ENCODE results near the gene GKN1. TPM values are rescaled to one million over a fixed set of nuclear protein-coding genes. Genes with fewer than 3 reads are reported as not detected.

Gene GKN1
- total RNA-seq, 1 donor from 2014 or later: not detected

DNA sequence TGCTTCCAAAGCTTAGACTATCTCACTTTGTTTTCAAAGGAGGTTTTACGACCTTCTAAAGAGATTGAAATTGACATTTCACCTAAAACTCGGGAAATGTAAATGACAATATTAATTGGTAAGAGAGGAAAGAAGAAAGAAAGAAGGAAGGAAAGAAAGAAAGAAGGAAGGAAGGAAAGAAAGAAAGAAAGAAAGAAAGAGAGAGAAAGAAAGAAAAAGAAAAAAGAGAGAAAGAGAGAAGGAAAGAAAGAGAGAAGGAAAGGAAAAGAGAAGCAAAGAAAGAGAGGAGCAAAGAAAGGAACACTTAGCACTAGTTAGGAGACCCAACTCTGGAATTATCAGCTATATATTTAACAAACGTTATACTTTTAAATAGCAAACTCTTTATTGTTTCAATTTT, 3.7 kb downstream of the GKN1 start:
- Mint-ChIP-seq H3K4me1 (ENCODE audit: low read depth) (no peaks in the 10 kb centered on the region), H3K27ac (no peak overlapping the region), H3K36me3 (ENCODE audit: insufficient read depth) (no peaks in the 10 kb centered on the region), H3K4me3 (ENCODE audit: low read depth) (no peak overlapping the region), H3K9me3 (ENCODE audit: low read depth) (no peaks in the 10 kb centered on the region), H3K27me3 (peaks cover 12% of the 10 kb centered on the region)
- DNase-seq (ENCODE audit: low spot score, unreplicated experiment): no peak
- TF ChIP-seq CTCF (IDR thresholded peaks at IDR 0.05; ENCODE audit: unreplicated experiment): no peak

DNA sequence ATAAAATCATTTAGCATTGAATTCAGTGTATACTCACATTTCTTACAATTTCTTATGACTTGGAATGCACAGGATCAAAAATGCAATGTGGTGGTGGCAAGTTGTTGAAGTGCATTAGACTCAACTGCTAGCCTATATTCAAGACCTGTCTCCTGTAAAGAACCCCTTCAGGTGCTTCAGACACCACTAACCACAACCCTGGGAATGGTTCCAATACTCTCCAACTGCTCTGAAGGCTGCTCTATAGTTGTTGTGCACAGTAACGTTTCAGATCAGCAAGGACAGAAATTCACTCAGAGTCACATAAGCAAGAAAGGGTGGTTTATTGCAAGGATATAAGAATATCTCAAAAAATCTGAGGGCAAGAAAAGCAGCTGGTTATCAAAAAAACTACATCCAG, 6.5 kb downstream of the GKN1 start:
- H3K36me3 Mint-ChIP-seq (ENCODE audit: insufficient read depth): no peaks in the 10 kb centered on the region
- H3K27ac Mint-ChIP-seq: no peak overlapping the region
- TF ChIP-seq CTCF (IDR thresholded peaks at IDR 0.05; ENCODE audit: unreplicated experiment): no peak
- H3K4me3 Mint-ChIP-seq (ENCODE audit: low read depth): no peak overlapping the region
- DNase-seq (ENCODE audit: low spot score, unreplicated experiment): no peak
- no peaks in the 10 kb centered on the region for H3K4me1 Mint-ChIP-seq (ENCODE audit: low read depth)
- H3K9me3 Mint-ChIP-seq (ENCODE audit: low read depth): no peaks in the 10 kb centered on the region
- H3K27me3 Mint-ChIP-seq: peaks cover 15% of the 10 kb centered on the region

- H3K4me1 Mint-ChIP-seq (ENCODE audit: low read depth): no peaks in the 10 kb centered on the region
Measured at GRCh38 chr2:68987021-68987503, 12.6 kb downstream of the GKN1 start.

DNA sequence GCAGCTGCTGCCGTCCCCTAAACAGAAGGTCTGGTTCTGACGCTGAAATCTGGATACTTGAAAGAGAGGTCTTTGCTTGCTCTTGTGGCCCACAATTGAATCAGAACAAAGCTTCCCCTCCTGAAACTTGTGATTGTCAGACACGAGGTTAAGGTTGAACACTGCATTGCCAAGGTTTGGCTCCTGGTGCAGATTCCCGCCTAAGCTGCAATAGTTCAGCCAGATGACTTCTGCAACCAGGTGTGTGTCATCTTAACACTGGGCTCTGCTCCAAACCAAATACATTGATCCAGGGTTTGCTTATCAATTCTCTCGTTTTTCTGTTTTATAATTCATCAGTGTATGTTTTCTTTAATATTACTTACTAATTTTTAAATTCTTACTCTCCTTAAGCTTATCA, 14.6 kb downstream of the GKN1 start:
- H3K4me1 Mint-ChIP-seq (ENCODE audit: low read depth): no peaks in the 10 kb centered on the region
- TF ChIP-seq CTCF (IDR thresholded peaks at IDR 0.05; ENCODE audit: unreplicated experiment): no peak
- H3K9me3 Mint-ChIP-seq (ENCODE audit: low read depth): no peaks in the 10 kb centered on the region
- peaks cover 13% of the 10 kb centered on the region for H3K27me3 Mint-ChIP-seq
- no peak overlapping the region for H3K27ac Mint-ChIP-seq
- H3K36me3 Mint-ChIP-seq (ENCODE audit: insufficient read depth): no peaks in the 10 kb centered on the region
- no peak for DNase-seq (ENCODE audit: low spot score, unreplicated experiment)
- no peak overlapping the region for H3K4me3 Mint-ChIP-seq (ENCODE audit: low read depth)

More at GRCh38 chr2:68987021-68987503, 12.6 kb downstream of the GKN1 start:
- H3K27ac Mint-ChIP-seq: no peak overlapping the region
- peaks cover 13% of the 10 kb centered on the region for H3K27me3 Mint-ChIP-seq
- H3K9me3 Mint-ChIP-seq (ENCODE audit: low read depth): no peaks in the 10 kb centered on the region
- DNase-seq (ENCODE audit: low spot score, unreplicated experiment): no peak
- no peak for TF ChIP-seq CTCF (IDR thresholded peaks at IDR 0.05; ENCODE audit: unreplicated experiment)
- no peaks in the 10 kb centered on the region for H3K36me3 Mint-ChIP-seq (ENCODE audit: insufficient read depth)
- no peak overlapping the region for H3K4me3 Mint-ChIP-seq (ENCODE audit: low read depth)

DNA sequence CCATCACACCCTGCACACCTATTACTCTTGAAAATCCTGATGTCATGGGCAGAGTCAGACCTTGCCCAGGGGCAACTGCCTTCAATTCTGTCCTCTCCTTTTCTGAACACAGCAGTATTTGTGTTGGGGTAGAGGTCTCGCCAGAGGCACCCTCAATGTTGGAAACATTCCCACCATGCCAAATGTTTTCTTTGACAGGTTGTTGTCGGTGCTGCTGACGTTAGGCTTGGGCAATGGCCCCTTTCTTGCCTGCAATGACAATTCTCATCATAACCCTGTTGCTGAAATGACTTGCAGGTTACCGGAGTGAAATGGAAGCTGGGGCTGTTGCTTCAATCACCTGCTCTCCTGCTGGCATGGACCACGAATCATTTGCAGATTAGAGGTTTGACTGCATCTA, 17.9 kb downstream of the GKN1 start:
- H3K27ac Mint-ChIP-seq: no peak overlapping the region
- DNase-seq (ENCODE audit: low spot score, unreplicated experiment): no peak

More for the DNA sequence above, 17.9 kb downstream of the GKN1 start:
- no peaks in the 10 kb centered on the region for H3K4me1 Mint-ChIP-seq (ENCODE audit: low read depth)
- H3K36me3 Mint-ChIP-seq (ENCODE audit: insufficient read depth): no peaks in the 10 kb centered on the region
- H3K9me3 Mint-ChIP-seq (ENCODE audit: low read depth): no peaks in the 10 kb centered on the region
- TF ChIP-seq CTCF (IDR thresholded peaks at IDR 0.05; ENCODE audit: unreplicated experiment): no peak
- peaks cover 17% of the 10 kb centered on the region for H3K27me3 Mint-ChIP-seq
- no peak overlapping the region for H3K4me3 Mint-ChIP-seq (ENCODE audit: low read depth)

All from progenitor cell of endocrine pancreas (in vitro differentiated cells).